Natural killer cell treated with Interleukin-12 subunit alpha and Interleukin-12 subunit beta and Interleukin-15 and Interleukin-18, amount 100 ng/mL, for 72 hours (primary cell): ENCODE measurements around the gene SPO11. TPM values are rescaled to one million over a fixed set of nuclear protein-coding genes. Genes with fewer than 3 reads are reported as not detected.

Experiments
- ATAC-seq, 2 donors: fragments of 150-1000 bp; cut with Tn5 transposase in 1 of 2; sonication (Bioruptor Pico), chemical (Tn5 transposase) in 1 of 2; 2 replicates each; pipeline ENCODE4 v1.10.0; 2021
- DNase-seq: peaks from one replicate; pipeline ENCODE4 v3.0.0; 2022; ENCODE audit warnings: low spot score
- H3K27ac Mint-ChIP-seq, 2 donors: 1 replicate in 1 of 2; 2 replicates in 1 of 2; pipeline ENCODE4 v1.8.0; 2022; ENCODE audit warnings: mixed read lengths in 2 of 2, mild to moderate bottlenecking in 1 of 2, moderate library complexity in 1 of 2
- H3K27me3 Mint-ChIP-seq, 2 donors: 1 replicate in 1 of 2; 2 replicates in 1 of 2; pipeline ENCODE4 v1.8.0; 2022; ENCODE audit warnings: mixed read lengths in 2 of 2
- H3K36me3 Mint-ChIP-seq: one replicate; pipeline ENCODE4 v1.8.0; 2022; ENCODE audit warnings: mixed read lengths
- H3K4me1 Mint-ChIP-seq, 2 donors: 1 replicate in 1 of 2; 2 replicates in 1 of 2; pipeline ENCODE4 v1.8.0; 2022; ENCODE audit warnings: low read depth in 2 of 2, mixed read lengths in 2 of 2, mild to moderate bottlenecking in 1 of 2
- H3K4me3 Mint-ChIP-seq: one replicate; pipeline ENCODE4 v1.8.0; 2022; ENCODE audit warnings: mixed read lengths
- H3K9me3 Mint-ChIP-seq: 2 replicates; pipeline ENCODE4 v1.8.0; 2022; ENCODE audit warnings: mixed read lengths
- total RNA-seq, 2 donors: library from RNA; stranded (reverse); gene quantifications; one replicate each; pipeline ENCODE4 v1.2.3, GENCODE V29; 2022

The SPO11 gene
- total RNA-seq, 2 donors from 2014 or later: not detected

DNA sequence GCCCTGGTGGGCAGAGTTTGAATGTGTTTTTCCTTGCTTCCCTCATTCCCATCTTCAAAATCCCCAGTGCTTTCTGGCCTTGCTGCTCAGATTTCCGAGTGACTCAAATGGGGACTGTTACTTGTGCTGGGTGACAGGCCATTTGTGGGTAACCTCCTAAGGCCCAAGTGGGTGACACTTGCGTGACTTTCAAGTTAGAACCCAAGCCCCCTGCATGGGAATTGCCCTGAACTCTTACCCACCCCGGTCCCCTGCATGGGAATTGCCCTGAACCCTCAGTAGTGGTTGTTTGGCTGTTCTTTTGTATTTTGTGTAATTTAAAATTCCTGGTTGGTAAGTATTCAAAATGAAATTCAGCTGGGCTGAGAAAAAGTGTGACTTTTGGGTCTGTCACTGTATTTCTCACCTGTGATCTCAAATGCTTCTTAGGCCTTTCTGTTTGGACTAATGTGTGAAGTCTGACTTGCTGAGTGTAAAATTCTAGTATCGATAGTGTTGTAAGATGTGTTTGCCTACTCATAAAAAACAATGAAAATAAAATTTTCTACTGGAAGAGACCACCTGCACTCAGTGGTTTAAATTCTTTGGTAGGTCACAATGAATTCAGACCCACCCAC is 49.2 kb downstream of the SPO11 start:
- peaks cover 37% of the 10 kb centered on the region for H3K36me3 Mint-ChIP-seq
- no peaks in the 10 kb centered on the region for H3K9me3 Mint-ChIP-seq
- no peaks in the 10 kb centered on the region for H3K27me3 Mint-ChIP-seq
- peaks cover 49 to 58% of the 10 kb centered on the region in 2 donors for H3K4me1 Mint-ChIP-seq
- ATAC-seq (peak; percentile 76 to 81), DNase-seq (no peak)
- peak overlapping the region; percentile 56 to 69 for H3K27ac Mint-ChIP-seq
- H3K4me3 Mint-ChIP-seq: peak overlapping the region; percentile 28

DNA sequence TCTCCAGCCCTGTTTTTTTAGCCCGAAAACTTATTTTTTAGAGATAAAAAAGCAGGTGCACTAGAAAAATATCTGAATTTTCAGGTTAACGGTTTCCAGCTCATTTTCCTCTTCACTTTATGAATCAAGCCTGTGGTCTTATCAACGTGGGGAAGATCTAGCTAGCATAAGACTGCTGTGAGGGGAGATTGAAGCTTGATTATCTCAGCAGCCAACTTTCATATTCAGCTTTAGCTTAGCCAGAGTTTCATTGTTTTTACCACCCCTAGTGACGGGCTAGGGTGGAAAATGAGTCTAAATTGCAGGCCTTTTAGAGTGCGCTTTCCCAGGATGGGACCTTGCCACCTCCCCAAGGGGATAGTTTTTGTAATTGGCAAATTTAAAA is 49.7 kb downstream of the SPO11 start:
- Mint-ChIP-seq H3K9me3 (no peaks in the 10 kb centered on the region), H3K4me1 (peaks cover 52 to 61% of the 10 kb centered on the region in 2 donors), H3K27me3 (no peaks in the 10 kb centered on the region), H3K27ac (peak overlapping the region; percentile 56 to 69), H3K36me3 (peaks cover 36% of the 10 kb centered on the region), H3K4me3 (peak overlapping the region; percentile 28)
- ATAC-seq (no peak), DNase-seq (peak; percentile 39)

DNA sequence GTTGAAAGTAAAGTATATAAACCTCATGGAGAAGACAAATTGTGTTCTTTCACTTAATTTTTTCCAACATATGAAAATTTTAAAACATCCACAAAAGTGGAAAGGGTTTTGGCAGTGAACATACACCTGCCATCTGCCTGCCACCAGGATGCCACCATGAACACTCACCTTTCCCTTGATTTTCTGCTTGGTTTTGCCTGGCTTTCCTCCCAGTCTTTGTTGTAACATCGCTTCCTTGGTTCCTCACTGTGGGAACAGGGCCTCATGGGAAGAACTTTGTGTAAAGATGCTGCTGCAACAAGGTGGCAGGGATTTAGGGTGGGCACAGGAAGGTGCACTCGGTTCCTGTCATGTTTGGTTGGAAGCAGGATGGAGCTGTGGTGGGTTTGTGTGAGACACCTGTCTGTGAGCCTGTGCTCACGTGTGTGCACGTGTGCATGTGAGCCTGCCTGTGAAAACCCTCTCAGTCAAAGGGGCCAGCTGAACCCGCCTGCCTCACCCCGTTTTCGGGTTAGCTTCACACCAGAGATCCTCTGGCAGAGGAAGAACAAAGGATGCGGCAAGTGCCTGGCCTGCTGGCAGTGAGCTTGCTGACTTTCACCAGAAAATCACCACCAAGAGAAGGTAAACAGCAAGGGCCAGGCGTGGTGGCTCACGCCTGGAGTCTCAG is 50.6 kb downstream of the SPO11 start:
- H3K27me3 Mint-ChIP-seq: no peaks in the 10 kb centered on the region

GRCh38 chr20:57381596-57382503 is 52.2 kb downstream of the SPO11 start:
- no peak overlapping the region for H3K4me3 Mint-ChIP-seq
- H3K36me3 Mint-ChIP-seq: peaks cover 21% of the 10 kb centered on the region
- peak overlapping the region in 1 of 2 donors; percentile 37 for H3K27ac Mint-ChIP-seq

More for the DNA sequence above, 50.6 kb downstream of the SPO11 start:
- H3K4me3 Mint-ChIP-seq: no peak overlapping the region
- DNase-seq (no peak), ATAC-seq (no peak)
- no peaks in the 10 kb centered on the region for H3K9me3 Mint-ChIP-seq
- H3K27ac Mint-ChIP-seq: no peak overlapping the region
- H3K4me1 Mint-ChIP-seq: peaks cover 55 to 66% of the 10 kb centered on the region in 2 donors
- H3K36me3 Mint-ChIP-seq: peaks cover 33% of the 10 kb centered on the region

GRCh38 chr20:57382516-57382915 is 52.9 kb downstream of the SPO11 start:
- ATAC-seq (no peak), DNase-seq (peak; percentile 52)
- H3K4me1 Mint-ChIP-seq: peaks cover 51 to 59% of the 10 kb centered on the region in 2 donors
- no peaks in the 10 kb centered on the region for H3K27me3 Mint-ChIP-seq
- no peak overlapping the region for H3K4me3 Mint-ChIP-seq
- peaks cover 14% of the 10 kb centered on the region for H3K36me3 Mint-ChIP-seq
- H3K9me3 Mint-ChIP-seq: no peaks in the 10 kb centered on the region
- peak overlapping the region in 1 of 2 donors; percentile 37 for H3K27ac Mint-ChIP-seq

More at GRCh38 chr20:57381596-57382503, 52.2 kb downstream of the SPO11 start:
- no peaks in the 10 kb centered on the region for H3K27me3 Mint-ChIP-seq
- peaks cover 55 to 66% of the 10 kb centered on the region in 2 donors for H3K4me1 Mint-ChIP-seq
- no peaks in the 10 kb centered on the region for H3K9me3 Mint-ChIP-seq
- ATAC-seq (peak; percentile 56 to 63), DNase-seq (peak; percentile 74)

- Mint-ChIP-seq H3K36me3 (peaks cover 8% of the 10 kb centered on the region), H3K27me3 (no peaks in the 10 kb centered on the region), H3K4me3 (no peak overlapping the region), H3K27ac (peak overlapping the region; percentile 10 to 30), H3K4me1 (peaks cover 42 to 47% of the 10 kb centered on the region in 2 donors), H3K9me3 (no peaks in the 10 kb centered on the region)
- DNase-seq: peak; percentile 8
- ATAC-seq: no peak
These were observed 54.1 kb downstream of the SPO11 start for GRCh38 chr20:57383447-57384347.

GRCh38 chr20:57384486-57384885 is 54.9 kb downstream of the SPO11 start:
- Mint-ChIP-seq H3K9me3 (no peaks in the 10 kb centered on the region), H3K36me3 (peaks cover 5% of the 10 kb centered on the region), H3K4me1 (peaks cover 36 to 42% of the 10 kb centered on the region in 2 donors), H3K27me3 (no peaks in the 10 kb centered on the region), H3K27ac (peak overlapping the region in 1 of 2 donors; percentile 30), H3K4me3 (no peak overlapping the region)
- peak; percentile 40 for DNase-seq
- no peak for ATAC-seq

DNA sequence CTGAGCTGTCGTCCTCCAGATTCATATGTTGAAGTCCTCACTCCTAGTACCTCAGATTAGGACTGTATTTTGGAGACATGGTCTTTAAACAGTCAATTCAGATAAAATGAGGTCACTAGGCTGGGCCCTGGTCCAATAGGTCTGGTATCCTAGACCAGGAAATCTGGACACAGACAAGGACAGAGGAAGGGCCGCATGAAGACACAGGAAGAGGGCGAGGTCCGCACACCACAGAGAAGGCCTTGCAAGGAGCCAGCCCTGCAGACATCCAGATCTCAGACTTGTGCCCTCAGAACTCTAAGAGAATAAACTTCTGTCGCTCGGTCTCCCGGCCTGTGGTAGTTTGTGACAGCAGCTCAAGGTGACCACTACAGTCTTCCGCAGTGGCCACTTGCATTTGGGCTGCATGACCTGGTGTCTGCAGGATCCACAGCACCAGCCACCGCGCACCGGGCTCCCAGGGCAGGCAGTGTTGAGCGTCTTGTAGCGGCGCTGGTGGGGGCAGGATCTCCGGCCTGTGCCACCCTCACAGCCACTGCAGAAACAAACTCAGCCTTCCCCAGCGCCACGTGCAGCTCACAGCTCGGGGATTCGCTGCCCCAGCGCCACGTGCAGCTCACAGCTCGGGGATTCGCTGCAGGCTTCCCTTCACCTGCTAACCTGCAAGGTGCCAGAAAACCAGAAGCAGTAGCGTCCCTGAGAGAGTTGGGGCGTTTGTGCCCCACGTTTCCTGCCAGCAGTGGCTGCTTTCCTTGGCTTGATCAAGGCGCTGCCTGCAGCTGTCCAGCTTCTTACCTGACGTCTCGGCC is 55.6 kb downstream of the SPO11 start:
- no peak overlapping the region for H3K4me3 Mint-ChIP-seq
- peaks cover 32 to 39% of the 10 kb centered on the region in 2 donors for H3K4me1 Mint-ChIP-seq
- ATAC-seq (no peak), DNase-seq (peak; percentile 47)
- H3K27ac Mint-ChIP-seq: peak overlapping the region in 1 of 2 donors; percentile 30
- no peaks in the 10 kb centered on the region for H3K9me3 Mint-ChIP-seq
- no peaks in the 10 kb centered on the region for H3K27me3 Mint-ChIP-seq
- H3K36me3 Mint-ChIP-seq: no peaks in the 10 kb centered on the region

DNA sequence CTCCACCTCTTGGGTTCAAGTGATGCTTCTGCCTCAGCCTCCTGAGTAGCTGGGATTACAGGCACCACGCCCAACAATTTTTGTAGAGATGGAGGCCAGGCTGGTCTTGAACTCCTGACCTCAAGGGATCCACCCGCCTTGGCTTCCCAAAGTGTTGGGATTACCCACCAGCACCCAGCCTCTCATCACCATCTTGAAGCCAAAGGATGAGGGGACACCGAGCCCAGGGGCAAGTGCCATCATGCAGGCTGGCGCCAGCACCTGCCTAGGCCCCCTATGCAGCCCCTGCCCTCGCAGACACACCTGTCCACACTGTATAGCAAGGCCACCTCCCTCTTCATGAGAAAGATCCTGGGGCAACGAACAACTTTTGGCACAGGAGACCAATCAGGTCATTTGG is 56.3 kb downstream of the SPO11 start:
- Mint-ChIP-seq H3K4me1 (peaks cover 35 to 41% of the 10 kb centered on the region in 2 donors), H3K27me3 (no peaks in the 10 kb centered on the region), H3K27ac (no peak overlapping the region), H3K36me3 (no peaks in the 10 kb centered on the region), H3K4me3 (no peak overlapping the region), H3K9me3 (no peaks in the 10 kb centered on the region)
- ATAC-seq: no peak
- peak; percentile 41 for DNase-seq

DNA sequence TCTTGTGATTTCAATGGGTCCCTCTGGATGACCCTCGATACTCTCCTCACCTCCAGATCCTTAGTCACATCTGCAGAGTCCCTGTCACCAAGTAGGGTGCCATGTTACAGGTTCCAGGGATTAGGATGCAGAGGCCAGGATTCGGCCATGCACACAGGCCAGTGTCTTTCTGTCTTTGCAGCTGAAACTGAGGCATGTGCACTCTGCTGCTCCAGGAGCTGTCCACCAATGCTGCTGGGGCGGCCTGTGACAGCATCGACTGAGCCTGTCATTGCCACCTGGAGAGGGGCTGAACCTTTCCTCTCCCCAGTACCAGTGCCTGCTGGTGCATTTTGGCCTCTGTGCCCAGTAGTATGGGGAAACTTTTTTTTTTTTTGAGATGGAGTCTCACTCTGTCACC is 57.2 kb downstream of the SPO11 start:
- Mint-ChIP-seq H3K27ac (no peak overlapping the region), H3K36me3 (no peaks in the 10 kb centered on the region)

GRCh38 chr20:57387463-57387862 is 57.9 kb downstream of the SPO11 start:
- no peaks in the 10 kb centered on the region for H3K27me3 Mint-ChIP-seq
- ATAC-seq (no peak), DNase-seq (peak; percentile 38)
- no peak overlapping the region for H3K27ac Mint-ChIP-seq
- peaks cover 32 to 38% of the 10 kb centered on the region in 2 donors for H3K4me1 Mint-ChIP-seq
- no peaks in the 10 kb centered on the region for H3K9me3 Mint-ChIP-seq
- no peak overlapping the region for H3K4me3 Mint-ChIP-seq
- H3K36me3 Mint-ChIP-seq: no peaks in the 10 kb centered on the region

More for the DNA sequence above, 57.2 kb downstream of the SPO11 start:
- Mint-ChIP-seq H3K4me1 (peaks cover 33 to 38% of the 10 kb centered on the region in 2 donors), H3K27me3 (no peaks in the 10 kb centered on the region), H3K4me3 (no peak overlapping the region), H3K9me3 (no peaks in the 10 kb centered on the region)
- DNase-seq (peak; percentile 13), ATAC-seq (no peak)

GRCh38 chr20:57387945-57388371 is 58.4 kb downstream of the SPO11 start:
- ATAC-seq: no peak
- H3K9me3 Mint-ChIP-seq: no peaks in the 10 kb centered on the region
- no peak overlapping the region for H3K4me3 Mint-ChIP-seq
- H3K36me3 Mint-ChIP-seq: no peaks in the 10 kb centered on the region
- peak; percentile 34 for DNase-seq
- H3K27me3 Mint-ChIP-seq: no peaks in the 10 kb centered on the region
- peak overlapping the region in 1 of 2 donors; percentile 46 for H3K27ac Mint-ChIP-seq
- H3K4me1 Mint-ChIP-seq: peaks cover 31 to 38% of the 10 kb centered on the region in 2 donors
